ENCODE results near the gene RBBP9. TPM values are rescaled to one million over a fixed set of nuclear protein-coding genes. Genes with fewer than 3 reads are reported as not detected.

The RBBP9 gene
- total and polyA plus RNA-seq, 9 of the 15 experiments (the other 6 are each of a cell fraction or from before 2014, with no cell fraction given): 0.94 to 4.4 (median 2.5) TPM

GRCh38 chr20:18507218-18508191 lies 10.5 kb upstream of the RBBP9 start, which contains the start of gene SEC23B (continued):
- TF ChIP-seq ZBTB11 (CRISPR knock-in tag; IDR thresholded peaks at IDR 0.05) (peak in 1 of 3 experiments; percentile 71; a peak in 2 of 6 replicates), HBP1 (CRISPR knock-in tag; IDR thresholded peaks at IDR 0.05) (no peak), CTBP1 (IDR thresholded peaks at IDR 0.05; ENCODE audit: borderline replicate concordance) (peak; percentile 60; the same call in 1 of the 2 replicates), ZNF277 (CRISPR knock-in tag; IDR thresholded peaks at IDR 0.05; ENCODE audit: borderline replicate concordance) (no peak), SREBF1 (IDR thresholded peaks at IDR 0.05; ENCODE audit: borderline replicate concordance, low read depth, low read length) (no peak), PHF20 (IDR thresholded peaks at IDR 0.05; ENCODE audit: partially characterized antibody) (peak; percentile 67), POLR2AphosphoS5 (IDR thresholded peaks at IDR 0.05; ENCODE audit: control insufficient read depth, insufficient read depth, low read depth, low read length) (peak; percentile 44), VEZF1 (CRISPR knock-in tag; IDR thresholded peaks at IDR 0.05) (peak; percentile 71), MNT (conservative IDR thresholded peaks at IDR 0.05) (peak; percentile 33 to 81; a peak in 3 of 4 replicates), ZHX1 (conservative IDR thresholded peaks at IDR 0.05; ENCODE audit: low read length) (0 out of 2 replicates have a peak, but pooled peaks have one; percentile 71), RBM39 (optimal IDR thresholded peaks at IDR 0.05; ENCODE audit: low read depth, low read length) (no peak)

Data from K562 (cell line).